ENCODE data around the gene ASTN2. TPM values are rescaled to one million over a fixed set of nuclear protein-coding genes. Genes with fewer than 3 reads are reported as not detected.

ASTN2 gene
- total RNA-seq, 4 donors from 2014 or later: 3.0 to 7.0 (median 5.2) TPM

DNA sequence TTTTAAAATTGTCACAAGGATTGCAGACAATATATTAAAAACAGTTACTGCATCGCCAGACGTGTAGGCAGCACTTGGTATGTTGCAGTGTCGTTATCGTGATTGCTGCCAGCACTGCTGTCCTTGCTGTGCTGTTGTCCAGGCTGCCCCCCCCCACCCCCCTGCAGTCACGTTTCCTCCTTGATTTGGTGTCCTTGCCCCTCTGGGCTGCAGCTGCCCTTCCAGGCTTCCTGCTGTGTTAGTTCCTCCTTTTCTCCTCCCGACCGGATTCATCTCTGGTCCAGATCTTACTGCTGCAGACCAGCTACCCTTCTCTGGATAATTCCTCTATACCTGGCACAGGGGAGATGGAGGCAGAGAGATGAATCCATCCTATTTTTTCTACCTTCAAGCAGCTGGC lies 428.8 kb downstream of the ASTN2 start:
- Histone ChIP-seq H3K4me3 (no peak overlapping the region), H3K27me3 (no peaks in the 10 kb centered on the region), H3K27ac (no peak overlapping the region), H3K36me3 (no peaks in the 10 kb centered on the region), H3K4me1 (no peaks in the 10 kb centered on the region), H3K9me3 (no peaks in the 10 kb centered on the region)
- in situ Hi-C loops (cut with MboI; ENCODE audit: low pct_ligation_motif_present in 1 of 4, low pct_unique_long_range_greater_than_20kb in 1 of 4, low sequenced_read_pairs in 3 of 4) (no loop called here), intact Hi-C loops (cut with DNase I; ENCODE audit: low total_unique reads) (no loop called here)
- WGBS, 2 donors (ENCODE audit: low coverage in 1 of 2): 0 to 43% methylated on average over 1 to 7 of the region's 7 CpGs
- no peak for DNase-seq
- TF ChIP-seq POLR2A (IDR thresholded peaks at IDR 0.05): no peak
- no peak for TF ChIP-seq EP300 (IDR thresholded peaks at IDR 0.05; ENCODE audit: low read depth)
- TF ChIP-seq POLR2AphosphoS5 (IDR thresholded peaks at IDR 0.05): no peak
- TF ChIP-seq CTCF (IDR thresholded peaks at IDR 0.05): no peak

GRCh38 chr9:116985596-116985995 lies 429.3 kb downstream of the ASTN2 start:
- H3K27me3 ChIP-seq: no peaks in the 10 kb centered on the region
- H3K4me1 ChIP-seq: no peaks in the 10 kb centered on the region
- no peak for DNase-seq
- no peaks in the 10 kb centered on the region for H3K36me3 ChIP-seq
- intact Hi-C loops (cut with DNase I; ENCODE audit: low total_unique reads) (no loop called here), in situ Hi-C loops (cut with MboI; ENCODE audit: low pct_ligation_motif_present in 1 of 4, low pct_unique_long_range_greater_than_20kb in 1 of 4, low sequenced_read_pairs in 3 of 4) (no loop called here)
- WGBS, 2 donors (ENCODE audit: low coverage in 1 of 2): 70% methylated on average over 4 of the region's 4 CpGs; no CpG with 5 or more reads in 1 of the 2 donors
- H3K9me3 ChIP-seq: no peaks in the 10 kb centered on the region
- TF ChIP-seq EP300 (IDR thresholded peaks at IDR 0.05; ENCODE audit: low read depth): no peak
- no peak for TF ChIP-seq POLR2AphosphoS5 (IDR thresholded peaks at IDR 0.05)
- no peak for TF ChIP-seq POLR2A (IDR thresholded peaks at IDR 0.05)
- no peak for TF ChIP-seq CTCF (IDR thresholded peaks at IDR 0.05)
- H3K27ac ChIP-seq: no peak overlapping the region
- H3K4me3 ChIP-seq: no peak overlapping the region

DNA sequence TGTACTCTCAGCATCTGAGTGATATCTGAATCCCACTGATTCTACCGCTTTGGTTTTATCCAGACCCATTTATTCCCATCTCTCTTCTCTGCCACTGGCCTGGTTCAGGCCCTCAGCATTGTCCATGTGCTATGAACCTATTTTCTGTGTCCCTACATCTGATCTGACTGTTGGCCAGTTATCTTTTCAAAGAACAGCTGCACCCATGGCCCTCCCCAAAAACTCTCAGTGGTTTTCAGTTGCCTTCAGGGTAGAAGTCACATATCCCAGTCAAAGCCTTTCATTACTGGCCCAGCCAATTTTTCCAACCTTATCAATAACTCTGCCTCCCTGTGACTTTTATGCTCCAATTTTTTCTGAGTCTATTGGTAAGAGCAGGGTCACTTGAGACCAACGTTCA lies 430.7 kb downstream of the ASTN2 start:
- no peak overlapping the region for H3K4me3 ChIP-seq
- 66 to 100% methylated on average over 1 to 2 of the region's 2 CpGs for WGBS, 2 donors (ENCODE audit: low coverage in 1 of 2)
- no peak for DNase-seq
- in situ Hi-C loops (cut with MboI; ENCODE audit: low pct_ligation_motif_present in 1 of 4, low pct_unique_long_range_greater_than_20kb in 1 of 4, low sequenced_read_pairs in 3 of 4) (no loop called here), intact Hi-C loops (cut with DNase I; ENCODE audit: low total_unique reads) (no loop called here)
- H3K27ac ChIP-seq: no peak overlapping the region
- TF ChIP-seq CTCF (IDR thresholded peaks at IDR 0.05): no peak
- no peak for TF ChIP-seq POLR2A (IDR thresholded peaks at IDR 0.05)
- no peak for TF ChIP-seq POLR2AphosphoS5 (IDR thresholded peaks at IDR 0.05)
- TF ChIP-seq EP300 (IDR thresholded peaks at IDR 0.05; ENCODE audit: low read depth): no peak
- no peaks in the 10 kb centered on the region for H3K36me3 ChIP-seq
- no peaks in the 10 kb centered on the region for H3K27me3 ChIP-seq
- H3K9me3 ChIP-seq: no peaks in the 10 kb centered on the region
- no peaks in the 10 kb centered on the region for H3K4me1 ChIP-seq

- TF ChIP-seq EP300 (IDR thresholded peaks at IDR 0.05; ENCODE audit: low read depth) (no peak), CTCF (IDR thresholded peaks at IDR 0.05) (no peak), POLR2AphosphoS5 (IDR thresholded peaks at IDR 0.05) (no peak), POLR2A (IDR thresholded peaks at IDR 0.05) (no peak)
- H3K27ac ChIP-seq: no peak overlapping the region
- H3K36me3 ChIP-seq: no peaks in the 10 kb centered on the region
- no peaks in the 10 kb centered on the region for H3K4me1 ChIP-seq
- no peaks in the 10 kb centered on the region for H3K27me3 ChIP-seq
- H3K9me3 ChIP-seq: no peaks in the 10 kb centered on the region
- no peak overlapping the region for H3K4me3 ChIP-seq
- in situ Hi-C loops (cut with MboI; ENCODE audit: low pct_ligation_motif_present in 1 of 4, low pct_unique_long_range_greater_than_20kb in 1 of 4, low sequenced_read_pairs in 3 of 4): no loop called here
- intact Hi-C loops (cut with DNase I; ENCODE audit: low total_unique reads): no loop called here
- DNase-seq: no peak
Measured at GRCh38 chr9:116980582-116981120, 434.2 kb downstream of the ASTN2 start.

Data from transverse colon (tissue), 4 donors.